Subcutaneous abdominal adipose tissue (tissue), 5 donors: Measurements from ENCODE around the gene YPEL1.
"Not testable (repeated sequence)": the region's sequence is repeated elsewhere in the genome, so short reads cannot be mapped to it uniquely, and the experiment has no call there.

Experiments used
- H3K27ac ChIP-seq: one replicate; pipeline ENCODE4 v1.7.0; 2013; ENCODE audit warnings: low read depth, mild to moderate bottlenecking, inconsistent platforms, low read length, moderate library complexity
- H3K27me3 ChIP-seq, 5 donors: one replicate each; pipeline ENCODE4 v1.7.0; 2013; ENCODE audit warnings: low read length in 5 of 5, inconsistent platforms in 1 of 5; ENCODE audit not compliant: control insufficient read depth in 5 of 5, insufficient read depth in 4 of 5
- H3K36me3 ChIP-seq, 5 donors: one replicate each; pipeline ENCODE4 v1.7.0; 2013; ENCODE audit warnings: low read length in 5 of 5; ENCODE audit not compliant: control insufficient read depth in 5 of 5, insufficient read depth in 5 of 5
- H3K4me1 ChIP-seq, 5 donors: one replicate each; pipeline ENCODE4 v1.7.0; 2013; ENCODE audit warnings: low read length in 5 of 5, mild to moderate bottlenecking in 3 of 5, moderate library complexity in 1 of 5; ENCODE audit not compliant: control insufficient read depth in 5 of 5, insufficient read depth in 5 of 5
- H3K4me3 ChIP-seq, 5 donors: one replicate each; pipeline ENCODE4 v1.7.0; 2013; ENCODE audit warnings: low read length in 5 of 5, low read depth in 1 of 5
- H3K9ac ChIP-seq, 5 donors: one replicate each; pipeline ENCODE4 v1.7.0; 2013; ENCODE audit warnings: low read length in 5 of 5, mild to moderate bottlenecking in 4 of 5, moderate library complexity in 3 of 5
- H3K9me3 ChIP-seq, 5 donors: one replicate each; pipeline ENCODE4 v1.7.0; 2013; ENCODE audit warnings: low read length in 5 of 5; ENCODE audit not compliant: control insufficient read depth in 5 of 5
- donor health status: healthy.
- donor health status: healthy.
- donor health status: healthy.
- donor health status: healthy.
- donor health status: healthy.

The YPEL1 gene

DNA sequence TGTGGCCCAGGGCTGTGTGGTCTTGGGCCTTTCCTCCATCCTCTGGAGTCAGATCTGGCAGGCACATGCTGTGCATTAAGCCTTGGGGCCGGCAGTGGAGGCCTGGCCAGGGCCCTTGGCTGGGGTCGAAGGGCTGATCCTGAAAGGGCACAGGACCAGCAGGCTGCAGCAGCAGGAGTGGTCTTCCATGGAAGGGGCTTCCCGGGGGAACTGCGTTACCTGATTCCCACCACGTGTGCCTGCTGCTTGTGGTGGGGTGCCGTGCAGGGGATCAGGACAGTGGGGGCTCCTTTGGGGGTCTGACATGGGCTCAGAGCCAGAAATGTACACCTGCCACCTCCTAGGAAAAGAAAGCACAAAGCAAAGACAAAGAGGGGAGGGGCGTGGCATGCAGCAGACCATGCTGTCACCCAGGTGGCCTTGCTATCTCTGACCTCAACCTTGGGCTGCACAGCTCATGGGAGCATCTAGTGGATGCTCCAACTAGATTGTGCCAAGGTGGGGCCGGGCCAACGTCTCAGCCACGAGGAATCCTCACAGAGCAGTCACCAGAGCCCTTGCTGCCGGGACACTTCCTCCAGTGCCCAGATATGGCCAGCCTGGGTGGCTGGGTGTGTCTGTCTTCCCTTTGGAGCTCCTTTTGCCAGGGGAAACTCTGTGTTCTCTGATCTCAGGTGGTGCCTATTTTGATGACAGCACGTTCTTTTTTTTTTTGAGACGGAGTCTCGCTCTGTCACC lies 17.9 kb upstream of the YPEL1 start:
- peaks cover 4 to 21% (median 16%) of the 10 kb centered on the region in 5 donors for H3K4me1 ChIP-seq
- peaks cover 0 to 19% (median 8%) of the 10 kb centered on the region in 5 donors for H3K36me3 ChIP-seq
- H3K27ac ChIP-seq = no peak overlapping the region
- no peak overlapping the region for H3K9ac ChIP-seq
- H3K27me3 ChIP-seq = no peaks in the 10 kb centered on the region
- H3K9me3 ChIP-seq = no peaks in the 10 kb centered on the region
- H3K4me3 ChIP-seq = no peak overlapping the region

DNA sequence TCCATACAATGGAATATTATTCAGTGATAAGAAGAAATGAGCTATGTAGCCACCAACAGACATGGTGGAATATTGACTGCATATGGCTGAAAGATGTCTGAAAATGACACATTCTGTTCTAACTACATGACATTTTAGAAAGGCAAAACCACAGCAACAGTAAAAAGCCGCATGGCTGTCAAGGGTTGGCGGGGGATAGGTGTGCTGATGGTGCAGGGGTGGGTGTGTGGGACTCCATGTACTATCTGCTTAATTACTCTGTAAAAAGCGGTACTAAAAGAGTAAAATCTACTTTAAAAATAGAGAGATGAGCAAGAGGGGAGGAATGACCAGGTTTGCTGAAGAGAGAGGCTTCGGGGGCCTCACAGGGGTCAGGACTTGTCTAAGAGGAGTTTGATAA lies 16.7 kb upstream of the YPEL1 start:
- H3K9ac ChIP-seq = no peak overlapping the region
- H3K36me3 ChIP-seq = peaks cover 0 to 8% (median 2%) of the 10 kb centered on the region in 5 donors
- H3K9me3 ChIP-seq = no peaks in the 10 kb centered on the region
- no peak overlapping the region for H3K27ac ChIP-seq
- peaks cover 4 to 18% (median 16%) of the 10 kb centered on the region in 5 donors for H3K4me1 ChIP-seq
- no peaks in the 10 kb centered on the region for H3K27me3 ChIP-seq
- no peak overlapping the region for H3K4me3 ChIP-seq

DNA sequence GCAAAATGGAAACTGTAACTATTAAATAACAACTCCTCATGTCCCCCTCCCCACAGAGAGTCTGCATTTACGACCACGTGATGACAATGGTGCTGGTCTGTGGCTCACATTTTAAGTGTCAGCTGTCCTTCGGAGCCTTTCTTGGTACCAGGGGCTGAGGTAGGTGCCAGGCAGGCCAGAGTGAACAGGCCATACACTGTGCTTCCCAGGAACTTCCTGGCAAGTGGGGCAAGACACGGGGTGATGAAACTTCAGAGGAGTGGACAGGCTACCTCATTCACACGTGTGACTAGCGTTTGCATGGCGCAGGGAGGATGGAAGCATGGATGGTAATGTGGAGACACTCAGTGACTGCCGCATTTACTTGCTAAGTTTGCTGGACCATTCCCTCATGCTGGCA lies 10.4 kb upstream of the YPEL1 start:
- no peak overlapping the region for H3K9ac ChIP-seq
- no peaks in the 10 kb centered on the region for H3K27me3 ChIP-seq
- H3K27ac ChIP-seq = no peak overlapping the region

DNA sequence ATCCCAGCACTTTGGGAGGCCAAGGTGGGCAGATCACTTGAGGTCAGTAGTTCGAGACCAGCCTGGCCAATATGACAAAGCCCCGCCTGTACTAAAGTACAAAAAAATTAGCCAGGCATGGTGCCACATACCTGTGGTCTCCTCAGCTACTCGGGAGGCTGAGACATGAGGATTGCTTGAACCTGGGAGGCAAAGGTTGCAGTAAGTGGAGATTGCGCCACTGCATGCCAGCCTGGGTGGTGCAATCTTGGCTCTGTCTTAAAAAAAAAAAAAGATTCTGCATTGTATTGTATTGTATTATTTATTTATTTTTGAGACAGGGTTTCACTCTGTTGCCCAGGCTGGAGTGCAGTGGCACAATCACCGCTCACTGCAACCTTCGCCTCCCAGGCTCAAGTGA lies 9.3 kb upstream of the YPEL1 start:
- not testable (repeated sequence) for H3K36me3 ChIP-seq, H3K9ac ChIP-seq, H3K27me3 ChIP-seq, H3K9me3 ChIP-seq, H3K4me1 ChIP-seq, H3K27ac ChIP-seq, H3K4me3 ChIP-seq

More for the DNA sequence above, 10.4 kb upstream of the YPEL1 start:
- Histone ChIP-seq H3K4me3 (no peak overlapping the region), H3K36me3 (no peaks in the 10 kb centered on the region), H3K9me3 (no peaks in the 10 kb centered on the region), H3K4me1 (no peaks in the 10 kb centered on the region)

DNA sequence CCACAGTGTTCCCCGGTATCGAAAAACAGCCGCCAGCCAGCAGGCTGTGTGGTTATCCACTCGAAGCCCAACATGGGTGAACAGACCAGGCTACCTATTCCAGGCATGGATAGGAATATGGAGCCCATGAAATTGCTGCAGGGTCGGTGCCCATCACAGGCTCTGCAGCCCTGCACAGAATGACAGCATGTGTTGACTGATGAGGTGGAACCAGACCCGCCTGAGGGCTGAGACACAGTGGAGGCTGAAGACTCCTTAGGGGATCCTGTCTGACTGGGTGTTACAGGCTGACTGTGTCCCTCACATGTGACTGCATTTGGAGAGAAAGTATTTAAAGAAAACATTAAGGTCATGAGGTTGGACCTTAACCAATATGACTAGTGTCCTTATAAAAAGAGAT lies 6.2 kb upstream of the YPEL1 start:
- Histone ChIP-seq H3K4me3 (no peak overlapping the region), H3K27ac (no peak overlapping the region), H3K27me3 (no peaks in the 10 kb centered on the region), H3K9ac (no peak overlapping the region), H3K4me1 (no peaks in the 10 kb centered on the region), H3K9me3 (no peaks in the 10 kb centered on the region), H3K36me3 (no peaks in the 10 kb centered on the region)

DNA sequence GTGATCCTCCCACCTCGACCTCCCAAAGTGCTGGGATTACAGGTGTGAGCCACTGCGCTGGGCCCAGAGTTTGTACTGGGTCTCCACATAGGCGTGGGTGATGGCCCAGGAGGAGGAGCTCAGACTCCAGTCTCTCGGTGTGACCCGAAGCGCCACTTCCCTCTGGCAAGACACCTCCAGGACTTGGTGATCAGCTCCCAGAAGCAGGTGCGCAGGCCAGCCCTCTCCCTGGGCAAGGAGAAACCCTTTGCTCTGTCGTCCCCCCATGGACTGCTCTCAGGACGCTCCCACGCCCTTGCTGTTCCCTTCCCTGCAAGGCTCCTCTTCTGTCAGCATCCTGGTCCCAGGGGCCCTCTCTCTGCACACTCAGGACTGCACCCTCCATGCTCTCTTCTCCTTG lies 5.5 kb upstream of the YPEL1 start:
- no peak overlapping the region for H3K9ac ChIP-seq
- H3K27ac ChIP-seq = no peak overlapping the region
- no peaks in the 10 kb centered on the region for H3K27me3 ChIP-seq
- H3K4me3 ChIP-seq = no peak overlapping the region
- H3K36me3 ChIP-seq = no peaks in the 10 kb centered on the region
- no peaks in the 10 kb centered on the region for H3K9me3 ChIP-seq
- peaks cover 0 to 5% (median 4%) of the 10 kb centered on the region in 5 donors for H3K4me1 ChIP-seq

DNA sequence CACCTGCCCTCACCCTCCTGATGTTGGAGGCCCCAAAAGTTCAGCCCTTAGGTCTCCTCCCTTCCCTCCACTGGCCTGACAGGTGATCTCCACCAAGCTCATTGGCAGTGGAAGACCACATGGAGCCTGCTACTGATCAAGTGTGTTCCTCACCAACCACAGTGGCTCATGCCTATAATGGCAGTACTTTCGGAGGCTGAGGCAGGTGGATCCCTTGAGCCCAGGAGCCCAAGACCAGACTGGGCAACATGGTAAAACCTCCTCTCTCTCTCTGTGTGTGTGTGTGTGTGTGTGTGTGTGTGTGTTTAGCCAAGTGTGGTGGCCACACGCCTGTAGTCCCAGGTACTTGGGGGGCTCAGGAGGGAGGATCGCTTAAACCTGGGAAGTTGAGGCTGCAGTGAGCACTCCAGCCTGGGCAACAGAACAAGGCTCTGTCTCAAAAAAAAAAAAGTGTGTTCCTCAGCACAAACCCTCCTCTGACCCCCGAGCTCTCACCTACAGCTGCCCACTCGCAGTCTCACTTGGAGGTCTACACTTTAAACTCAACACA lies 4.3 kb upstream of the YPEL1 start:
- H3K4me3 ChIP-seq = no peak overlapping the region
- H3K27me3 ChIP-seq = no peaks in the 10 kb centered on the region
- no peak overlapping the region for H3K9ac ChIP-seq
- no peaks in the 10 kb centered on the region for H3K36me3 ChIP-seq
- H3K9me3 ChIP-seq = no peaks in the 10 kb centered on the region
- peaks cover 1 to 9% (median 7%) of the 10 kb centered on the region in 5 donors for H3K4me1 ChIP-seq
- H3K27ac ChIP-seq = no peak overlapping the region

DNA sequence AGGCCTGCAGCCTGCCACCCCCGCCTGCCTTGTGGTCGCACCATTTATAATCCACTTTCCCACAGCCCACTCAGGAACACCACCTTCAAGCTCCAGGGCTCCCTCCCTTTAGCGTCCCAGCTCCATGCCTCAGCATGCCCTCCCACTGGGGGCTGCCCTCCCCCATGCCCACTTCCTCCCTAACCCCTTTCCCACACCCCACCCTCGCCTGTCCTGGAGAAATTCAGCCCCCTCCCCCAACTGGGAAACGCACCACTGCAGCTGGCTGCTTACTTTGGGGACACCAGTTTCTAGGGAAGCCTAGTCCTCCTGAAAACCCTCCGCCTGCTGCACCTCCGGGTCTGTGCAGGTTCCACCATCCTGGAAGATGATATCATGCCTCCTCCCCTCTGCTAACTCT lies 3.4 kb upstream of the YPEL1 start:
- Histone ChIP-seq H3K4me1 (peaks cover 1 to 15% (median 13%) of the 10 kb centered on the region in 5 donors), H3K27ac (no peak overlapping the region), H3K27me3 (no peaks in the 10 kb centered on the region), H3K9ac (no peak overlapping the region), H3K4me3 (no peak overlapping the region), H3K9me3 (no peaks in the 10 kb centered on the region), H3K36me3 (no peaks in the 10 kb centered on the region)

DNA sequence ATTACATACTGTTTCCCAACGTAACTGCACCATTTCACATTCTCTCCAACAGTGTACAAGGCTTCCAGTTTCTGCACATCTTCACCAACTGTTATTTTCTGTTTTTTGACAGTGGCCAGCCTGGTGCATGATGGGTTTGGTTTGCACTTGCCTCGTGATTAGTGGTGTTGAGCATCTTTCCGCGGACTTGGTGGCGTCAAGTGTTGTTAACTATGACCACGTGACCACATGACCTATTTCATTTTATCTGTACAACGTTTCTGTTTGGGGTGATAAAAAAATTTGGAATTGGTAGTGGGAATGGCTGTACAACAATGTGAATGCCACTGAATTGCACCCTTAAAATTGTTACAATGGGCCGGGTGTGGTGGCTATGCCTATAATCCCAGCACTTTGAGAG lies 2.5 kb upstream of the YPEL1 start:
- no peaks in the 10 kb centered on the region for H3K27me3 ChIP-seq
- peaks cover 1 to 15% (median 13%) of the 10 kb centered on the region in 5 donors for H3K4me1 ChIP-seq
- no peak overlapping the region for H3K9ac ChIP-seq
- H3K4me3 ChIP-seq = no peak overlapping the region
- no peaks in the 10 kb centered on the region for H3K36me3 ChIP-seq
- no peak overlapping the region for H3K27ac ChIP-seq
- no peaks in the 10 kb centered on the region for H3K9me3 ChIP-seq

DNA sequence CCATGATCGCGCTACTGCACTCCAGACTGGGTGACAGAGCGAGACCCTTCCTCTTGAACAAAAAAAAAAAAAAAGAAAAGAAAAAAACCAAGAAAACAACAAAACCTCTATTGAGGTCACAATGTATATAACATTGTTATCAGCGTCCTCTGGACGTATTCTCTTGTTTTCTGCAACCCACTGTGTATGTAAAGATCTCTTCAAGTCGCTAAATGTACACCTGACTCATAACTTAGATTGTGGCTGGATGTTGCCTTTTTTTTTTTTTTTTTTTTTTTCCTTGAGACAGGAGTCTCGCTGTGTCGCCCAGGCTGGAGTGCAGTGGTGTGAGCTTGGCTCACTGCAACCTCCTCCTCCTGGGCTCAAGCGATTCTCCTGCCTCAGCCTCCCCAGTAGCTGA lies 1.4 kb upstream of the YPEL1 start:
- H3K4me3 ChIP-seq = no peak overlapping the region
- no peak overlapping the region for H3K27ac ChIP-seq
- H3K9ac ChIP-seq = no peak overlapping the region
- H3K9me3 ChIP-seq = no peaks in the 10 kb centered on the region
- no peaks in the 10 kb centered on the region for H3K36me3 ChIP-seq
- no peaks in the 10 kb centered on the region for H3K27me3 ChIP-seq
- peaks cover 1 to 15% (median 13%) of the 10 kb centered on the region in 5 donors for H3K4me1 ChIP-seq
